ENCODE results near the gene GRID2. TPM values are rescaled to one million over a fixed set of nuclear protein-coding genes. Genes with fewer than 3 reads are reported as not detected.
A peak's percentile ranks its signal among the peaks of the same experiment; 100 is the strongest.

GRID2 gene
- total and polyA plus RNA-seq, 2 of the 4 experiments (the other 2 are of a cell fraction): under 0.01 TPM; not detected in 1

- POLR2A ChIA-PET (ENCODE audit: unreplicated experiment): no interaction called here
- no peak overlapping the region for H4K8ac ChIP-seq (ENCODE audit: low read depth in 2 of 2, low read length in 2 of 2)
- no peaks in the 10 kb centered on the region for H3K79me1 ChIP-seq (ENCODE audit: low read depth in 1 of 2, low read length in 2 of 2)
- no peaks in the 10 kb centered on the region for H3K9me3 ChIP-seq (ENCODE audit: control insufficient read depth, insufficient read depth, low read length)
- H3K4me1 ChIP-seq (ENCODE audit: control insufficient read depth, insufficient read depth, low read length): no peaks in the 10 kb centered on the region
- no peak overlapping the region for H3K27ac ChIP-seq (ENCODE audit: insufficient read depth, low read length)
- no peak overlapping the region for H2BK15ac ChIP-seq (ENCODE audit: low read depth, low read length)
- no peak overlapping the region for H4K5ac ChIP-seq (ENCODE audit: low read depth, low read length)
- H3K4ac ChIP-seq (ENCODE audit: low read depth, low read length): no peak overlapping the region
- dilution Hi-C loops (cut with HindIII; ENCODE audit: low sequenced_read_pairs, unreplicated experiment): no loop called here
- H2AK5ac ChIP-seq (ENCODE audit: low read depth, low read length): no peak overlapping the region
- no peak overlapping the region for H3K9ac ChIP-seq (ENCODE audit: low read depth, low read length)
- no peak overlapping the region for H2BK5ac ChIP-seq (ENCODE audit: low read depth, low read length, poor library complexity, severe bottlenecking)
- TF ChIP-seq CEBPB (IDR thresholded peaks at IDR 0.05; ENCODE audit: low read depth, low read length) (peak; percentile 27; the same call in 1 of the 2 replicates), RFX5 (IDR thresholded peaks at IDR 0.05; ENCODE audit: low read depth, low read length) (no peak)
- CTCF ChIA-PET: no interaction called here
- H3K18ac ChIP-seq (ENCODE audit: low read depth, low read length): no peak overlapping the region
- no peaks in the 10 kb centered on the region for H3K9me1 ChIP-seq (ENCODE audit: insufficient read depth, low read length)
- H3K4me3 ChIP-seq (ENCODE audit: insufficient read depth, low read depth, low read length): no peak overlapping the region
- no peak overlapping the region for H3K56ac ChIP-seq (ENCODE audit: extremely low read depth, insufficient read depth, low read length)
- H3K14ac ChIP-seq (replicated peaks; ENCODE audit: low read depth, low read length): no peak overlapping the region
- no peak overlapping the region for H3K4me2 ChIP-seq (ENCODE audit: low read depth, low read length)
- H3K23ac ChIP-seq (ENCODE audit: low read depth, low read length): no peak overlapping the region
- WGBS, 2 experiments (ENCODE audit: extremely low coverage in 2 of 2, insufficient read length in 1 of 2): no CpG with 5 or more reads among the region's 2 CpGs
- H2AFZ ChIP-seq (replicated peaks; ENCODE audit: low read length, poor library complexity): no peak overlapping the region
- no peak overlapping the region for H4K91ac ChIP-seq (ENCODE audit: insufficient read depth, low read depth, low read length)
- no TSS peak for BruUV-seq (replicated peaks)
- H3K27me3 ChIP-seq (ENCODE audit: control insufficient read depth, insufficient read depth, low read length): no peaks in the 10 kb centered on the region
- H4K20me1 ChIP-seq (ENCODE audit: insufficient read depth, low read length): no peaks in the 10 kb centered on the region
- in situ Hi-C loops (cut with MboI; ENCODE audit: low sequenced_read_pairs): no loop called here
- H2AK9ac ChIP-seq (replicated peaks; ENCODE audit: low read depth, low read length, poor library complexity): no peak overlapping the region
- no peak overlapping the region for H2BK120ac ChIP-seq (ENCODE audit: low read depth, low read length)
- intact Hi-C loops (cut with micrococcal nuclease): no loop called here
- H3K36me3 ChIP-seq (ENCODE audit: control insufficient read depth, insufficient read depth, low read length): no peaks in the 10 kb centered on the region
- no peak overlapping the region for H2BK20ac ChIP-seq (ENCODE audit: low read depth, low read length)
- DNase-seq (no peak), ATAC-seq (ENCODE audit: low read depth) (no peak)
Observed at GRCh38 chr4:93178279-93178678, 874.5 kb downstream of the GRID2 start.
